ENCODE data around the gene PPIP5K2. TPM values are rescaled to one million over a fixed set of nuclear protein-coding genes. Genes with fewer than 3 reads are reported as not detected.

The PPIP5K2 gene
- total and polyA plus RNA-seq, 2 of the 8 experiments (the other 6 are each of a cell fraction or from before 2014, with no cell fraction given): 14.8 to 46.6 TPM

- H3K4me1 ChIP-seq (replicated peaks in 1 of 4; ENCODE audit: control insufficient read depth in 3 of 4, insufficient read depth in 4 of 4, low read length in 3 of 4): peaks cover 0 to 3% (median under 1%) of the 10 kb centered on the region in 4 experiments; a peak in 2 of 7 replicates
- no peaks in the 10 kb centered on the region for H3K9me3 ChIP-seq (ENCODE audit: insufficient read depth in 2 of 2, low read depth in 1 of 2, low read length in 1 of 2)
- H3K4me3 ChIP-seq (ENCODE audit: extremely low read depth in 1 of 4, insufficient read depth in 2 of 4, low read depth in 3 of 4, low read length in 4 of 4): no peak overlapping the region
- H2BK20ac ChIP-seq (ENCODE audit: low read length): no peak overlapping the region
- no peak overlapping the region for H3K14ac ChIP-seq (ENCODE audit: insufficient read length)
- H4K5ac ChIP-seq (ENCODE audit: insufficient read length, low read depth, low read length): no peak overlapping the region
- no peak overlapping the region for H3K9ac ChIP-seq (replicated peaks in 1 of 4; ENCODE audit: extremely low read depth in 1 of 4, low read depth in 3 of 4, low read length in 3 of 4)
- POLR2A ChIA-PET (ENCODE audit: partially characterized antibody): no interaction called here
- H4K8ac ChIP-seq (ENCODE audit: extremely low read depth, insufficient read depth, low read length): no peak overlapping the region
- no peak overlapping the region for H2BK120ac ChIP-seq (replicated peaks; ENCODE audit: low read depth, low read length)
- peaks cover 4% of the 10 kb centered on the region for H3K23me2 ChIP-seq (ENCODE audit: low read depth, low read length)
- no peak overlapping the region for H3K27ac ChIP-seq (ENCODE audit: low read depth, low read length)
- no peak overlapping the region for H3K56ac ChIP-seq (replicated peaks; ENCODE audit: insufficient read length, low read depth, low read length)
- TF ChIP-seq MAFK (IDR thresholded peaks at IDR 0.05; ENCODE audit: low read depth, low read length) (no peak), RAD21 (IDR thresholded peaks at IDR 0.05 in 1 of 2, conservative IDR thresholded peaks at IDR 0.05 in 1 of 2; ENCODE audit: low read depth in 2 of 2, low read length in 2 of 2) (no peak), CTBP2 (IDR thresholded peaks at IDR 0.05; ENCODE audit: borderline replicate concordance, insufficient read depth, insufficient read length, low read length) (no peak), RXRA (IDR thresholded peaks at IDR 0.05; ENCODE audit: insufficient read depth, low read depth, low read length) (no peak), TBP (IDR thresholded peaks at IDR 0.05; ENCODE audit: low read depth, low read length) (no peak), TCF12 (IDR thresholded peaks at IDR 0.05; ENCODE audit: low read depth, low read length) (no peak), CHD2 (IDR thresholded peaks at IDR 0.05; ENCODE audit: low read length) (no peak), BACH1 (IDR thresholded peaks at IDR 0.05; ENCODE audit: low read length) (no peak), KDM5A (IDR thresholded peaks at IDR 0.05; ENCODE audit: low read length) (no peak), SIRT6 (IDR thresholded peaks at IDR 0.05; ENCODE audit: low read length) (no peak), KDM4A (IDR thresholded peaks at IDR 0.05; ENCODE audit: low read depth, low read length, severe bottlenecking) (no peak), SAP30 (IDR thresholded peaks at IDR 0.05; ENCODE audit: insufficient read depth, insufficient replicate concordance, low read length) (no peak), EGR1 (IDR thresholded peaks at IDR 0.05; ENCODE audit: borderline replicate concordance, low read depth, low read length) (no peak), POU5F1 (IDR thresholded peaks at IDR 0.05; ENCODE audit: low read depth, low read length) (no peak)
- H2AFZ ChIP-seq (ENCODE audit: low read length): no peak overlapping the region
- H4K20me1 ChIP-seq (replicated peaks in 1 of 2; ENCODE audit: control insufficient read depth in 1 of 2, insufficient read depth in 2 of 2, low read length in 2 of 2): no peaks in the 10 kb centered on the region
- H2BK12ac ChIP-seq (ENCODE audit: low read depth, low read length): no peak overlapping the region
- no peak overlapping the region for H2BK15ac ChIP-seq (ENCODE audit: low read length)
- no peak overlapping the region for H3K4me2 ChIP-seq (ENCODE audit: insufficient read depth in 1 of 2, low read depth in 2 of 2, low read length in 2 of 2)
- WGBS, 2 experiments (ENCODE audit: extremely low coverage in 1 of 2, insufficient coverage in 1 of 2, insufficient read length in 1 of 2, insufficient replicate concordance in 2 of 2, low coverage in 1 of 2, low lambda C conversion rate in 2 of 2, missing lambda C conversion rate in 1 of 2): 94% methylated on average over 4 of the region's 4 CpGs; no CpG with 5 or more reads in 1 of the 2 experiments
- no peaks in the 10 kb centered on the region for H3K27me3 ChIP-seq (replicated peaks in 1 of 4; ENCODE audit: control insufficient read depth in 3 of 4, extremely low read depth in 1 of 4, insufficient read depth in 3 of 4, low read length in 3 of 4)
- no peak overlapping the region for H3K23ac ChIP-seq (ENCODE audit: insufficient read length)
- FAIRE-seq (no peak), DNase-seq (ENCODE audit: low read depth in 1 of 2, low spot score in 2 of 2) (no peak)
- H3K79me2 ChIP-seq (ENCODE audit: control insufficient read depth in 1 of 2, insufficient read depth in 2 of 2, low read length in 2 of 2): peaks cover 0 to 53% of the 10 kb centered on the region in 2 experiments; a peak in 2 of 4 replicates
- H2AK5ac ChIP-seq (ENCODE audit: low read depth, low read length): no peak overlapping the region
- H3K36me3 ChIP-seq (ENCODE audit: control insufficient read depth in 2 of 4, insufficient read depth in 4 of 4, low read length in 3 of 4): no peaks in the 10 kb centered on the region
- no peak overlapping the region for H3K4ac ChIP-seq (replicated peaks; ENCODE audit: insufficient read length, low read depth, low read length)
- H3K79me1 ChIP-seq (ENCODE audit: low read depth, low read length): no peaks in the 10 kb centered on the region
- CTCF ChIA-PET (ENCODE audit: partially characterized antibody): interaction anchor here (1.0 to 2.3 kb wide), 2 partner anchors 16 to 22 kb away, joined by 3 to 5 read pairs; no protein-coding TSS in a partner anchor
- H2BK5ac ChIP-seq (ENCODE audit: low read depth, low read length): no peak overlapping the region
- no peak overlapping the region for H3K18ac ChIP-seq (ENCODE audit: extremely low read depth, low read length)
- no peak overlapping the region for H4K91ac ChIP-seq (replicated peaks; ENCODE audit: insufficient read length, low read length)
Observed at GRCh38 chr5:103117471-103117991, 2.6 kb upstream of the PPIP5K2 start.

Measured in H1 (cell line).